ENCODE results near the gene SPCS1.

GRCh38 chr3:52752045-52752660 lies 46.2 kb downstream of the SPCS1 start:
- TF ChIP-seq POLR2A (IDR thresholded peaks at IDR 0.05), result no peak
- TF ChIP-seq CTCF (IDR thresholded peaks at IDR 0.05), result no peak
